Measurements from ENCODE around the gene PLEKHM1.
"Not testable (repeated sequence)": the region's sequence is repeated elsewhere in the genome, so short reads cannot be mapped to it uniquely, and the experiment has no call there.

DNA sequence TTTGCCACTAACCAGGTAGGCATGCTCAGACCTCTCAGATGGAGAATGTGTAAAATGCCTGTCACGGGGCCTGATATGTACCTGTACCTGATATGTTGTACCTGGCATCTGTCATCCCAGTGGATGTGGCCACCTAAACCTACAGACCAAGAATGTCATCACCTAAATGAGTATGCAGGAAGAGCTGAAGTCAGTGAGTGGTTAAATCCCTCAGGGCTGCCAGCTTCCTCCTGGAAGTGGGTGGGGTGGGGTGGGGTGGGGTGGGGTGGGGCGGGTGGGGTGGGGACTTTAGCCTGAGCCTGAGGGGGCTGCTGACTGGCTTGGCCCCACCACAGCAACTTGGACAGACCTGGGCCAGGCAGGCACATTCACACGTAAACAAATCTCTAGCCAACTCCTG is 7.3 kb downstream of the PLEKHM1 start:
- not testable (repeated sequence) for TF ChIP-seq EZH2 (IDR thresholded peaks at IDR 0.05; ENCODE audit: insufficient read depth, poor library complexity, severe bottlenecking); EZH2phosphoT487 (IDR thresholded peaks at IDR 0.05; ENCODE audit: insufficient read depth, low read depth)

Measured in GM23248 (cell line).